IMR-90 (cell line): ENCODE measurements around the gene PLCL1. TPM values are rescaled to one million over a fixed set of nuclear protein-coding genes. Genes with fewer than 3 reads are reported as not detected.

Experiments used
- ATAC-seq: fragments of 200-7000 bp; cut with Tn5 transposase; 2 replicates; pipeline ENCODE4 v1.9.1; 2020; ENCODE audit warnings: low read depth, mild to moderate bottlenecking, moderate library complexity
- BruUV-seq: library from RNA; stranded (reverse); fragments of 400-500 nt; replicated peaks from 2 replicates; lab custom pipeline; 2021; lab: Mats Ljungman, UMichigan
- CTCF ChIA-PET: fragments of 300-600 bp; formaldehyde crosslinking; extraction: SDS; loops from one replicate; lab custom pipeline; 2021; ENCODE audit warnings: antibody characterized with exemption; lab: Yijun Ruan, JAX
- POLR2A ChIA-PET: fragments of 300-600 bp; sonication (Branson Sonifier 250); formaldehyde crosslinking; loops from one replicate; lab custom pipeline; 2022; ENCODE audit warnings: antibody characterized with exemption; ENCODE audit not compliant: unreplicated experiment; lab: Charles Lee
- DNase-seq: peaks from one replicate; pipeline ENCODE4 v3.0.0; 2013
- H2AFZ ChIP-seq: replicated peaks from 2 replicates; pipeline ENCODE3; 2013; ENCODE audit warnings: low read length, mild to moderate bottlenecking; ENCODE audit not compliant: poor library complexity
- H2AK5ac ChIP-seq: 2 replicates; pipeline ENCODE4 v1.6.1; 2013; ENCODE audit warnings: low read depth, low read length, inconsistent platforms
- H2AK9ac ChIP-seq: replicated peaks from 2 replicates; pipeline ENCODE3; 2013; ENCODE audit warnings: mild to moderate bottlenecking, low read depth, low read length, moderate library complexity; ENCODE audit not compliant: poor library complexity
- H2BK120ac ChIP-seq: 2 replicates; pipeline ENCODE4 v1.6.1; 2013; ENCODE audit warnings: low read depth, low read length, inconsistent platforms
- H2BK15ac ChIP-seq: 3 replicates; pipeline ENCODE4 v1.6.1; 2013; ENCODE audit warnings: low read depth, low read length, inconsistent platforms
- H2BK20ac ChIP-seq: 2 replicates; pipeline ENCODE4 v1.6.1; 2013; ENCODE audit warnings: low read depth, mild to moderate bottlenecking, inconsistent platforms, low read length, moderate library complexity
- H2BK5ac ChIP-seq: 2 replicates; pipeline ENCODE4 v1.6.1; 2013; ENCODE audit warnings: mild to moderate bottlenecking, low read depth, low read length, inconsistent platforms; ENCODE audit not compliant: poor library complexity, severe bottlenecking
- H3K14ac ChIP-seq: replicated peaks from 2 replicates; pipeline ENCODE4 v1.6.1; 2013; ENCODE audit warnings: low read depth, low read length, inconsistent platforms
- H3K18ac ChIP-seq: 2 replicates; pipeline ENCODE4 v1.6.1; 2013; ENCODE audit warnings: low read depth, low read length, control low read depth
- H3K23ac ChIP-seq: 2 replicates; pipeline ENCODE4 v1.6.1; 2013; ENCODE audit warnings: low read depth, low read length, inconsistent platforms
- H3K27ac ChIP-seq: 2 replicates; pipeline ENCODE4 v1.5.1; 2013; ENCODE audit warnings: mild to moderate bottlenecking, control low read depth, low read length; ENCODE audit not compliant: insufficient read depth
- H3K27me3 ChIP-seq: 2 replicates; pipeline ENCODE4 v1.6.1; 2013; ENCODE audit warnings: low read length; ENCODE audit not compliant: control insufficient read depth, insufficient read depth
- H3K36me3 ChIP-seq: 2 replicates; pipeline ENCODE4 v1.6.1; 2013; ENCODE audit warnings: low read length, mixed read lengths; ENCODE audit not compliant: control insufficient read depth, insufficient read depth
- H3K4ac ChIP-seq: 2 replicates; pipeline ENCODE4 v1.6.1; 2013; ENCODE audit warnings: low read depth, low read length, inconsistent platforms
- H3K4me1 ChIP-seq: 2 replicates; pipeline ENCODE4 v1.6.1; 2013; ENCODE audit warnings: low read length, mixed read lengths; ENCODE audit not compliant: control insufficient read depth, insufficient read depth
- H3K4me2 ChIP-seq: 2 replicates; pipeline ENCODE4 v1.6.1; 2013; ENCODE audit warnings: low read depth, mild to moderate bottlenecking, control low read depth, low read length, moderate library complexity
- H3K4me3 ChIP-seq: 2 replicates; pipeline ENCODE4 v1.5.1; 2013; ENCODE audit warnings: low read depth, mild to moderate bottlenecking, control low read depth, low read length, moderate library complexity; ENCODE audit not compliant: insufficient read depth
- H3K56ac ChIP-seq: 2 replicates; pipeline ENCODE4 v1.6.1; 2013; ENCODE audit warnings: low read length, inconsistent platforms; ENCODE audit not compliant: insufficient read depth; ENCODE audit errors: extremely low read depth
- H3K79me1 ChIP-seq, 2 experiments: 2 replicates each; pipeline ENCODE4 v1.6.1; 2013; ENCODE audit warnings: low read length in 2 of 2, inconsistent platforms in 1 of 2, low read depth in 1 of 2
- H3K9ac ChIP-seq: 2 replicates; pipeline ENCODE4 v1.6.1; 2013; ENCODE audit warnings: low read depth, low read length, control low read depth
- H3K9me1 ChIP-seq: 2 replicates; pipeline ENCODE4 v1.6.1; 2013; ENCODE audit warnings: low read length, inconsistent platforms; ENCODE audit not compliant: insufficient read depth
- H3K9me3 ChIP-seq: 2 replicates; pipeline ENCODE4 v1.6.1; 2013; ENCODE audit warnings: low read length; ENCODE audit not compliant: control insufficient read depth, insufficient read depth
- H4K20me1 ChIP-seq: 2 replicates; pipeline ENCODE4 v1.6.1; 2013; ENCODE audit warnings: low read length, inconsistent platforms; ENCODE audit not compliant: insufficient read depth
- H4K5ac ChIP-seq: 2 replicates; pipeline ENCODE4 v1.6.1; 2013; ENCODE audit warnings: mild to moderate bottlenecking, low read depth, low read length, control low read depth
- H4K8ac ChIP-seq, 2 experiments: 2 replicates each; pipeline ENCODE4 v1.6.1; 2013; ENCODE audit warnings: low read depth in 2 of 2, low read length in 2 of 2, control low read depth in 1 of 2, inconsistent platforms in 1 of 2
- H4K91ac ChIP-seq: 2 replicates; pipeline ENCODE4 v1.6.1; 2013; ENCODE audit warnings: low read depth, low read length, inconsistent platforms; ENCODE audit not compliant: insufficient read depth
- MAFK ChIP-seq: IDR thresholded peaks from 2 replicates; pipeline ENCODE4 v1.6.1; 2012; ENCODE audit warnings: low read depth, low read length, improper control_type of control experiment
- MXI1 ChIP-seq: IDR thresholded peaks from 2 replicates; pipeline ENCODE4 v1.6.1; 2012; ENCODE audit warnings: low read depth, mild to moderate bottlenecking, low read length, moderate library complexity, borderline replicate concordance
- POLR2A ChIP-seq: IDR thresholded peaks from 2 replicates; pipeline ENCODE4 v1.6.1; 2012; ENCODE audit warnings: mild to moderate bottlenecking, low read depth, low read length
- SMC3 ChIP-seq: fragments of 150-350 bp; IDR thresholded peaks from 2 replicates; pipeline ENCODE4 v1.6.1; 2016; ENCODE audit warnings: low read depth, mild to moderate bottlenecking, antibody characterized with exemption, low read length, moderate library complexity
- USF2 ChIP-seq: fragments of 150-350 bp; IDR thresholded peaks from 2 replicates; pipeline ENCODE4 v1.6.1; 2017; ENCODE audit warnings: mild to moderate bottlenecking, antibody characterized with exemption, low read length, low read depth
- WGBS, 2 experiments: methylation state at CpG; one replicate each; pipeline versions ENCODE4 v1.1.5 to v1.1.7; 2013; ENCODE audit warnings: missing lambda C conversion rate in 2 of 2; ENCODE audit not compliant: insufficient read length in 1 of 2; ENCODE audit errors: extremely low coverage in 2 of 2; 5-methylcytosine and 5-hydroxymethylcytosine counted together
- dilution Hi-C: fragments of 300-500 bp; cut with HindIII; formaldehyde crosslinking; loops from one replicate; pipeline ENCODE4 v1.14.3; 2018; ENCODE audit warnings: low sequenced_read_pairs; ENCODE audit not compliant: unreplicated experiment
- in situ Hi-C: fragments of 300-500 bp; cut with MboI; formaldehyde crosslinking; loops from 3 replicates; pipeline ENCODE4 v1.14.3; 2019; ENCODE audit warnings: low sequenced_read_pairs, inconsistent platforms, mixed read lengths
- intact Hi-C: fragments of 100-400 bp; cut with micrococcal nuclease; formaldehyde crosslinking; loops from 2 replicates; pipeline ENCODE4 v1.10.0; 2022
- polyA plus RNA-seq, 3 experiments: library from polyadenylated mRNA; depleted of rRNA; stranded (reverse); fragments of >200 nt; gene quantifications; 2 replicates each; pipeline ENCODE4 v1.2.3, GENCODE V29; 2012; ENCODE audit warnings: low replicate concordance in 1 of 3
- total RNA-seq: library from RNA; depleted of rRNA; stranded (reverse); fragments of >200 nt; gene quantifications from 2 replicates; pipeline ENCODE4 v1.2.3, GENCODE V29; 2012

The PLCL1 gene
- total and polyA plus RNA-seq, 2 of the 4 experiments (the other 2 are of a cell fraction), result 0.14 to 0.18 TPM

- Histone ChIP-seq H3K79me1 (no peaks in the 10 kb centered on the region), H3K14ac (no peak overlapping the region), H3K56ac (no peak overlapping the region), H2BK15ac (no peak overlapping the region), H3K36me3 (no peaks in the 10 kb centered on the region), H4K5ac (no peak overlapping the region), H3K4me3 (no peak overlapping the region; the same call in 1 of the 2 replicates), H2AK5ac (no peak overlapping the region), H2AFZ (no peak overlapping the region), H3K27ac (no peak overlapping the region), H4K20me1 (no peaks in the 10 kb centered on the region), H3K9me3 (no peaks in the 10 kb centered on the region), H3K23ac (peak overlapping the region; percentile 80), H4K91ac (no peak overlapping the region), H4K8ac (no peak overlapping the region), H3K18ac (no peak overlapping the region), H3K27me3 (peaks cover 21% of the 10 kb centered on the region), H2BK120ac (no peak overlapping the region), H2BK5ac (no peak overlapping the region), H2BK20ac (no peak overlapping the region), H3K4ac (no peak overlapping the region), H3K4me1 (no peaks in the 10 kb centered on the region), H3K9me1 (no peaks in the 10 kb centered on the region), H3K9ac (no peak overlapping the region), H2AK9ac (no peak overlapping the region), H3K4me2 (peak overlapping the region; percentile 87; the same call in 1 of the 2 replicates)
- ATAC-seq (no peak), DNase-seq (no peak)
- dilution Hi-C loops, result no loop called here
- intact Hi-C loops, result loop anchor here (2.0 kb wide), 1 partner anchor 181 kb away; no protein-coding TSS in a partner anchor
- ChIA-PET CTCF (interaction anchor here (0.5 kb wide), 1 partner anchor 46 kb away, joined by 3 read pairs; no protein-coding TSS in a partner anchor), POLR2A (no interaction called here)
- in situ Hi-C loops, result loop anchor here (10.0 kb wide), 1 partner anchor 249 kb away; no protein-coding TSS in a partner anchor
- WGBS, 2 experiments, result no CpG with 5 or more reads among the region's 11 CpGs
- TF ChIP-seq POLR2A (no peak), MXI1 (no peak), MAFK (no peak), USF2 (no peak), SMC3 (no peak)
- no TSS peak for BruUV-seq
Measured at GRCh38 chr2:197805715-197806633, 1.6 kb downstream of the PLCL1 start.
